Activated CD4-positive, alpha-beta T cell treated with anti-CD3 and anti-CD28 coated beads, Interleukin-2, amount 50 U/mL, for 16 hours (primary cell): ENCODE measurements around the gene ENTPD7.

Experiments
- DNase-seq: peaks from one replicate; pipeline ENCODE4 v3.0.0-alpha.2; 2020

ENTPD7 gene

GRCh38 chr10:99652800-99653390, 6.4 kb upstream of the ENTPD7 start:
- no peak for DNase-seq

- DNase-seq: no peak
These were observed 4.7 kb upstream of the ENTPD7 start for GRCh38 chr10:99654390-99655175.

GRCh38 chr10:99656199-99657064, 2.9 kb upstream of the ENTPD7 start:
- no peak for DNase-seq

GRCh38 chr10:99658622-99659030, 683 bp upstream of the ENTPD7 start:
- peak; percentile 24 for DNase-seq

GRCh38 chr10:99659868-99660366, 608 bp downstream of the ENTPD7 start:
- DNase-seq: no peak

GRCh38 chr10:99660662-99661376, 1.5 kb downstream of the ENTPD7 start:
- no peak for DNase-seq

GRCh38 chr10:99661377-99661763, 2.1 kb downstream of the ENTPD7 start:
- peak; percentile 3 for DNase-seq

- DNase-seq: no peak
These were observed 6.0 kb downstream of the ENTPD7 start for GRCh38 chr10:99665304-99665703.

- no peak for DNase-seq
These were observed 7.9 kb downstream of the ENTPD7 start for GRCh38 chr10:99667108-99667751.

GRCh38 chr10:99671386-99671785, 12.1 kb downstream of the ENTPD7 start:
- no peak for DNase-seq

- no peak for DNase-seq
These were observed 13.6 kb downstream of the ENTPD7 start for GRCh38 chr10:99672884-99673283.

- DNase-seq: no peak
These were observed 14.2 kb downstream of the ENTPD7 start for GRCh38 chr10:99673492-99673891.

- DNase-seq: no peak
These were observed 15.5 kb downstream of the ENTPD7 start for GRCh38 chr10:99674762-99675161.

GRCh38 chr10:99676426-99676825, 17.1 kb downstream of the ENTPD7 start:
- DNase-seq: no peak

- no peak for DNase-seq
These were observed 17.6 kb downstream of the ENTPD7 start for GRCh38 chr10:99676895-99677294.

- DNase-seq: no peak
These were observed 19.6 kb downstream of the ENTPD7 start for GRCh38 chr10:99678921-99679320.

GRCh38 chr10:99681553-99681952, 22.2 kb downstream of the ENTPD7 start:
- no peak for DNase-seq

GRCh38 chr10:99682032-99682431, 22.7 kb downstream of the ENTPD7 start:
- no peak for DNase-seq

GRCh38 chr10:99682752-99683151, 23.4 kb downstream of the ENTPD7 start:
- no peak for DNase-seq

GRCh38 chr10:99685597-99685967, 26.3 kb downstream of the ENTPD7 start:
- DNase-seq: no peak

- no peak for DNase-seq
These were observed 30.2 kb downstream of the ENTPD7 start for GRCh38 chr10:99689461-99689860.

GRCh38 chr10:99693933-99694583, 34.7 kb downstream of the ENTPD7 start:
- DNase-seq: no peak
